ENCODE data around the gene ZFYVE16.

- TF ChIP-seq POLR2AphosphoS5 (IDR thresholded peaks at IDR 0.05; ENCODE audit: low read depth, low read length) (no peak), POLR2A (IDR thresholded peaks at IDR 0.05; ENCODE audit: low read depth, low read length) (no peak)
Measured at GRCh38 chr5:80408484-80409366, 861 bp downstream of the ZFYVE16 start.
